NCI-H2227 (cell line): ENCODE results near the gene CPE.
"Not testable (repeated sequence)": the region's sequence is repeated elsewhere in the genome, so short reads cannot be mapped to it uniquely, and the experiment has no call there.

Source experiments
- DNase-seq: peaks from one replicate; lab custom pipeline; 2025; ENCODE audit not compliant: unreplicated experiment; lab: John Stamatoyannopoulos, UW

CPE gene

DNA sequence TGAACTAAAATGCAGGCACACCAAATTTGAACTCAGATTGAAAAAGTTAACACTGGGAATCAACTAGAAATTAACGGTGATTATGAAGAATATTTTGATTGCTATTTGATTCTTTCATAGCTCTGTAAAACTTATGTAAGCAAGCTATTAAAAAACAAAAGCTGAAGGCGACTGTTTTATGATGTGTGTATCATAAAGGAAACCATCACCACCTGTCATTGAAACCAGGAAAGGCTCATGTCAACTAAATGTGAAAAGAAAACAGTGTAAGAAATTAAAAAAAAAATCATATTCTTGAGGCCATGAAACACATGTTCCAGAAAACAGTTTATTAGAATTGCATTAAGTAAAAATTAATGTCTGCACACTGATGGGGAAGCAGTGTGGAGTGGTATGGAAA lies 24.2 kb downstream of the CPE start:
- no peak for DNase-seq

GRCh38 chr4:165403637-165404036 lies 24.8 kb downstream of the CPE start:
- DNase-seq: no peak

- DNase-seq: no peak
Measured at GRCh38 chr4:165404080-165404479, 25.3 kb downstream of the CPE start.

DNA sequence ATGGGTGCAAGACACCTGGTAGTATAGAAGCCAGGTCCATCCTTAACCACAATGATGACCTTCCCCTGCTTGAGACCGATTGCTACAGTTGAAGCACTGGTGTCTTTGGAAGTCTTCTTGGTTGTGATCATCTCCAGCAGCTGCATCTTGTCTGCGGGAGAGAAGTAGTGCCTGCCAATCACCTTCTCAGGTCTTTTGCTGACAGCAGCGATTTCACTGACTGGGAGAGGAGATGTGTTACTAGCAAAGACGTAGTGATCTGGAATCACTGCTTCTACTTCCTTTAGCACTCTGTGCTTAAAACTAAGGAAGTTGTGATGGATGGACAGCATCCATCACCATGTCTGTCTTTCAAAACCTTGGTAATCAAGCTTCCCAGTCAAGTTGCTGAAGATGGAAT lies 25.9 kb downstream of the CPE start:
- DNase-seq: no peak

GRCh38 chr4:165410214-165410613 lies 31.4 kb downstream of the CPE start:
- no peak for DNase-seq

DNA sequence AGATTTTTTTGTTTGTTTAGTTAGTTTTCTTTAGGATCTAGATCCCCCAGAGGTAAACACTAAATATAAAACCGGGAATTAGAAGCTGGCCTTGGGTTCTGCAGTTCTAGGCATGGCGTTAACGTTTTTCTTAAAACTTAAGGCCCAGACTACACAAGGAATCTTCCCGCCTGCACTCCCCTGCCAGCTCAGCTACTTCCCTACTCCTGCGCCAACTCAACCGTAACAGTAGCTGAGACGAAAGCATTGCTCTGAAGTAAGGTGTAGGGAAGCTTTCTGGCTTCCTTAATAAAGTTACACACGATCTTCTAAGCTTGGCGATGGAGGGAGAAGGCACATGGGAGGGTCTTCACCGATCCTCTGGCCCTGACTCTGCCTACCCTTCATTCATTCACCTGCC lies 37.1 kb downstream of the CPE start:
- no peak for DNase-seq

- no peak for DNase-seq
Measured at GRCh38 chr4:165418073-165418472, 39.3 kb downstream of the CPE start.

DNA sequence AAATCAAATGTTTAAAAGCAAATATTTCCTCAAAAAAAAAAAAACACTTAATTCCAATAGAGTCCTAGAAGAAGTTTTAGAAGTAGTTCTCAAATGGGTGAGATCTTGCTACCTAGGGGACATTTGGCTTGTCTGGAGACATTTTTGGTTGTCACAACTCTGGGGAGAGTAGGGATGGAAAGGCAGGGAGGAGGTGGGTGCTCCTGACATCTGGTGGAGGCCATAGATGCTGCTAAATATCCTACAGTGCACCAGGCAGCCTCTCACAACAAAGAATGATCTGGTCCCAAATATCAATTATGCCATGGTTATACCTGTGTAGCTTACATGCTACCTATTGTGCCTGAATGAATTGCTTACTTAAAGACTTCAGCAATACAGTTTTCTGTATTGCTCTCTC lies 46.8 kb downstream of the CPE start:
- DNase-seq: no peak

DNA sequence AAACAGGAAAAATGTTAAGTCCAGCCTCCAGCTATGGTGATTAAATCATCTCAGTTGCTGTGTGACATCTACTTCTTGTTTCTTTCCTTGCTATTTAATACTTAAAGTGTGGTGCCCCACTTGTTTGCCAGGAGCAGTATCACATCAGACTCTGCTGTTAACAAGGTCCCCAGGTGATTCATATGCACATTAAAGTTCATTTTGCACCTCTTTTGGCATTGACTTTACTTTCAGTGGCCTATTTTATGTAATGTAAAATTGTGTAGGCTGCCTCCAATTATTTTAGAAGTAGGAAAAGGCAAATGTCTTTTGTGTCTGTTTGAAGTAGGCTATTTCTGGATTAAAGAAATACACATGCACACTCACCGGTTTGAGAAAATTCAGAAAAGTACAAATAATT lies 47.5 kb downstream of the CPE start:
- DNase-seq: no peak

- DNase-seq: no peak
Measured at GRCh38 chr4:165426823-165427222, 48.0 kb downstream of the CPE start.

GRCh38 chr4:165428957-165429356 lies 50.1 kb downstream of the CPE start:
- no peak for DNase-seq

DNA sequence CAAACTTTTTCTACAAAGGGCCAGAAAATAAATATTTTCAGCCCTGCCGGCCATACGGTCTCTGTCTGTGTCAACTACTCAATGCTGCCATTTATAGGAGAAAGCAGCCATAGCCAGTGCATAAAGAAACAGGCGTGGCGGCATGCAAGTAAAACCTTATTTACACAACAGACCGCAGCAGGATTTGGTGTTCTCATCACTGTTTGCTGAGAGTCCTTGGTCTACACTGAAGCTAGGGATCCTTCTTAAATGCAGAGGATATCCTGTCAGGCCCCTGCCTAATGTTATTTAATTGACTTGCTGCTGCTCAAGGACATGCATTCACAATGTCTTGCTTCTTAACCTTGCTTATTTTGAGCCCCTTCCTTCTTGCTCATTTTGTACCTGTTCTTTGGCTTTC lies 54.7 kb downstream of the CPE start:
- no peak for DNase-seq

DNA sequence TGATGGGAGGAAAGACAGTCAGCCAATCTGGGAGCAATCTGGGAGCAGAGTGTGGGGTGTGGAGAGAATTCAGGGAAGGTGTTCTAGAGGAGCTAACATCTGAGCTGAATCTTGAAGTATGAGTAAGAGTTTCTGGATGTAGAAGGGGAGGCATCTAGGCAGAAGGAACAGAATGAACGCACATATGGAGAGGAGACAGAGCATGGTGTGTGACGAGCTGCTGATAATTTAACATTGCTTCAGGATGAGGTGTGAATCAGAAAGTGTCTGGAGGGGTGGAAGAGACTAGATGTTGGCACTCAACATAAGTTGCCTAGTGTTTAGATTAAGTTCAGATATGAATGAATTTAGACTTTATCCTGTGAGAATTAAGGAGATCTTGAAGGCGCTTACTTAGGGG lies 58.9 kb downstream of the CPE start:
- DNase-seq: no peak

DNA sequence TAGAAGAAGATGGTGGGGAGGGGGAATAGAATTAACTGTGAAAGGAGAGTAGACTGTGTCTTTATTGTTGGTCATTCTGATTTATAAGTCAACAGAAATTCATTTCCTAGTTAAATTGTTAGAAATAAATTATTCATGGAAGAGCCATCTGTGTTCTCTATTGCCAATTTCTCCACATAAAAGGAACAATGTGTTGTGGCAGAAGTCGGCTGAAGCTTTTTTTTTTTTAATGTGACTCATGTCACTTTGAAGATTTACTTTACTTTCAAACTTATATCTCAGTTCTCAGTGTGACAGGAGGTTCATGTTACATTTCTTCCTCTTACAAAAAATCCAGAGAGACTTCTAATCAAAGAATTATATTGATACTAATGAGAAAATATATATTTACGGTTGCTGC lies 60.5 kb downstream of the CPE start:
- DNase-seq: no peak

DNA sequence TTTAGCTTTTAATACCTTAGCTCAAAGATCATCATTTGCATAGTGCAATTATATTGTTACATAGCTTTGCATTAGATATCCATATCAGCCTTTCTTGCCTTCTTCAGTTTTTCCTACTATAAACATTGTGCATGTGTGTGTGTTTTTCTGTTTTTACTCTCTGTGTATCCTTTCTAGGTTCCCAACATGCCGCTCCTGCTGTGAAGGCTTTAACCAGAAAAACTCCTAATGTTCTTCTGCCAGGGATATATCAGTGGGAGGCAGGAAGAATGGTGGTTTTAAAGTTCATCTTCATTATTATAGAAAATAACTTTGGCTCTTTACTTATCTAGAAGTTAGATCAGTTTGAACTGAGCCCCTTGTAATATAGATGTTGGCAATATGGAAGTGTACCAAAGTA lies 61.2 kb downstream of the CPE start:
- no peak for DNase-seq

GRCh38 chr4:165440415-165441158 lies 61.8 kb downstream of the CPE start:
- no peak for DNase-seq

- no peak for DNase-seq
Measured at GRCh38 chr4:165443276-165443675, 64.5 kb downstream of the CPE start.

GRCh38 chr4:165448700-165449099 lies 69.9 kb downstream of the CPE start:
- DNase-seq: no peak

DNA sequence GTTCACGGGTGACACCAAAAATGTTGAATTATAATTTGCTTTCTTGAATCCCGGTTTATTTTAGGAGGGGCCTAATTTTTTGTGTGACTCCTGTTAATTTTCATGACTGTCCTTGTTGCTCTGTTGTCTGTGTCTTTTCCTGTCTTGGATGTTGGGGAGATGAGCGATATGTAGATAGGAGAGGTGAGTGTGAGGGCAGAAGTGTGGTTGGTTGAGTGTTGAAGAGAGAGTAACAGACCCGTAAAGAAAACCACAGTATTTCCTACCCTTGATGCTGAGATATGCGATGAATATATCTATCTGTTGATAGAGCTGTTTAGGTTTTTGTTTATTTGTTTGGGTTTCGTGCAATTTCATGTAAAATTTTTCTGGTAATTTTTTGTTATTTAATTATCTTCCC lies 70.5 kb downstream of the CPE start:
- no peak for DNase-seq

- DNase-seq: no peak
Measured at GRCh38 chr4:165450871-165451270, 72.1 kb downstream of the CPE start.

GRCh38 chr4:165453140-165453539 lies 74.3 kb downstream of the CPE start:
- not testable (repeated sequence) for DNase-seq

DNA sequence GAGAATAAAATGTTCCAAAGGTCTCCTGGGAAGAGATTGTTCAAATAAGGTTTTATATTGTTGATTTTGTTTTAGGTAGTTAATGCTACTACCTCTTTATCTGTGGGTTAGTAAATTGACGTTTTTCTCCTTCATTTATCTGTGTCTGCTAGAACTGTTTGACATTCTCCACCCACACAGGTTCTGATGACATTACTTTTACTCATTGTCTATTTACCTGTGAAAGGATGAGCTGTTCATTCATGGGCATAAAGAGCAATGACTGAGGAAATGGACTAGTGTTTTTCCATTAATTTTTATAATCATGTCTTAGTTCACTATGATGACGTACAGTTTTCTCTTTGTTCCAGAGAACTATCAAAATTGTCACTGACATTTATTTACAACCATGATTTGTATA lies 75.6 kb downstream of the CPE start:
- no peak for DNase-seq

- DNase-seq: no peak
Measured at GRCh38 chr4:165457793-165458192, 79.0 kb downstream of the CPE start.
